Liver (tissue), 9 donors: ENCODE results near the gene RRAGC. TPM values are rescaled to one million over a fixed set of nuclear protein-coding genes. Genes with fewer than 3 reads are reported as not detected.
A peak's percentile ranks its signal among the peaks of the same experiment; 100 is the strongest.

Source experiments
- DNase-seq: peaks from one replicate; pipeline ENCODE4 v3.0.0-alpha.2; 2017; ENCODE audit warnings: low spot score
- H3K27ac ChIP-seq, 2 donors: one replicate each; pipeline ENCODE4 v1.7.0; 2013; ENCODE audit warnings: inconsistent platforms in 2 of 2, low read length in 2 of 2, control low read depth in 1 of 2, low read depth in 1 of 2, mild to moderate bottlenecking in 1 of 2
- H3K27me3 ChIP-seq, 4 donors: one replicate each; pipeline versions ENCODE4 v1.6.1 to v1.7.0; 2013; ENCODE audit warnings: low read length in 3 of 4, inconsistent platforms in 1 of 4, mild to moderate bottlenecking in 1 of 4, moderate library complexity in 1 of 4; ENCODE audit not compliant: control insufficient read depth in 4 of 4, insufficient read depth in 4 of 4
- H3K36me3 ChIP-seq, 4 donors: one replicate each; pipeline versions ENCODE4 v1.6.1 to v1.7.0; 2013; ENCODE audit warnings: low read length in 3 of 4, mild to moderate bottlenecking in 3 of 4, low read depth in 1 of 4, moderate library complexity in 1 of 4; ENCODE audit not compliant: control insufficient read depth in 4 of 4, insufficient read depth in 3 of 4
- H3K4me1 ChIP-seq, 4 donors: one replicate each; pipeline versions ENCODE4 v1.6.1 to v1.7.0; 2013; ENCODE audit warnings: low read length in 3 of 4, mild to moderate bottlenecking in 3 of 4, moderate library complexity in 1 of 4; ENCODE audit not compliant: control insufficient read depth in 4 of 4, insufficient read depth in 4 of 4
- H3K4me3 ChIP-seq, 3 donors: one replicate each; pipeline versions ENCODE4 v1.6.1 to v1.7.0; 2013; ENCODE audit warnings: low read length in 3 of 3, control low read depth in 1 of 3, low read depth in 1 of 3, mild to moderate bottlenecking in 1 of 3
- H3K9ac ChIP-seq, 2 donors: one replicate each; pipeline ENCODE4 v1.7.0; 2013; ENCODE audit warnings: low read length in 2 of 2, mild to moderate bottlenecking in 2 of 2, moderate library complexity in 2 of 2, control low read depth in 1 of 2, low read depth in 1 of 2
- H3K9me3 ChIP-seq, 4 donors: one replicate each; pipeline versions ENCODE4 v1.6.1 to v1.7.0; 2013; ENCODE audit warnings: low read length in 3 of 4; ENCODE audit not compliant: control insufficient read depth in 4 of 4
- EGR1 ChIP-seq, 2 donors: IDR thresholded peaks; 2 replicates each; pipeline ENCODE4 v1.6.1; 2016 to 2018; ENCODE audit warnings: antibody characterized with exemption in 2 of 2, low read depth in 2 of 2
- FOXA1 ChIP-seq: IDR thresholded peaks from 2 replicates; pipeline ENCODE4 v1.6.1; 2016; ENCODE audit warnings: antibody characterized with exemption
- GABPA ChIP-seq, 2 donors: IDR thresholded peaks in 1 of 2; conservative IDR thresholded peaks in 1 of 2; 2 replicates each; pipeline ENCODE4 v1.6.1; 2016; ENCODE audit warnings: antibody characterized with exemption in 2 of 2, mild to moderate bottlenecking in 1 of 2, moderate library complexity in 1 of 2
- HNF4A ChIP-seq, 2 donors: conservative IDR thresholded peaks; 2 replicates each; pipeline ENCODE4 v1.6.1; 2016; ENCODE audit warnings: antibody characterized with exemption in 2 of 2, mild to moderate bottlenecking in 2 of 2
- HNF4G ChIP-seq: IDR thresholded peaks from 2 replicates; pipeline ENCODE4 v1.6.1; 2016; ENCODE audit warnings: antibody characterized with exemption
- JUND ChIP-seq, 2 donors: IDR thresholded peaks; 2 replicates each; pipeline ENCODE4 v1.6.1; 2016; ENCODE audit warnings: antibody characterized with exemption in 2 of 2
- RXRA ChIP-seq, 2 donors: IDR thresholded peaks; 2 replicates each; pipeline ENCODE4 v1.6.1; 2017 to 2018; ENCODE audit warnings: antibody characterized with exemption in 2 of 2, mild to moderate bottlenecking in 1 of 2
- SP1 ChIP-seq: IDR thresholded peaks from 2 replicates; pipeline ENCODE4 v1.6.1; 2018; ENCODE audit warnings: antibody characterized with exemption, mild to moderate bottlenecking
- TAF1 ChIP-seq: conservative IDR thresholded peaks from 2 replicates; pipeline ENCODE4 v1.6.1; 2016; ENCODE audit warnings: antibody characterized with exemption, mild to moderate bottlenecking
- YY1 ChIP-seq: IDR thresholded peaks from 2 replicates; pipeline ENCODE4 v1.6.1; 2016; ENCODE audit warnings: antibody characterized with exemption, mild to moderate bottlenecking
- WGBS: extraction: QIAGEN DNeasy Blood & Tissue Kit; methylation state at CpG from one replicate; pipeline ENCODE4 v1.1.7; 2013; 5-methylcytosine and 5-hydroxymethylcytosine counted together
- polyA plus RNA-seq, 2 donors: library from polyadenylated mRNA; stranded (reverse) in 1 of 2; unstranded in 1 of 2; fragments of 200-250 nt in 1 of 2; fragments of >200 nt in 1 of 2; fragmentation: Nextera tagmentation in 1 of 2; extraction: Ambion mirVana in 1 of 2; gene quantifications; one replicate each; pipeline versions ENCODE4 v1.2.1 to v1.2.3, GENCODE V29; 2013 to 2015
- total RNA-seq, 2 donors: library from RNA; depleted of rRNA; stranded (reverse); fragments of >200 nt; gene quantifications; one replicate each; pipeline ENCODE4 v1.2.3, GENCODE V29; 2014
- TF ChIP-seq, protein P1 (sequence below): IDR thresholded peaks from 2 replicates; pipeline ENCODE4 v1.6.1; 2016; ENCODE audit warnings: antibody characterized with exemption
- TF ChIP-seq, protein P2 (sequence below): fragments of 150-350 bp; IDR thresholded peaks from 2 replicates; pipeline ENCODE4 v1.5.1; 2017; ENCODE audit warnings: improper control_type of control experiment, low read depth, low read length; ENCODE audit not compliant: missing input control
- TF ChIP-seq, protein P3 (sequence below): IDR thresholded peaks from 2 replicates; pipeline ENCODE4 v1.6.1; 2016; ENCODE audit warnings: antibody characterized with exemption, mild to moderate bottlenecking
- TF ChIP-seq, protein P4 (sequence below): IDR thresholded peaks from 2 replicates; pipeline ENCODE4 v1.6.1; 2016; ENCODE audit warnings: antibody characterized with exemption
- TF ChIP-seq, protein P5 (sequence below): IDR thresholded peaks from 2 replicates; pipeline ENCODE4 v1.6.1; 2016; ENCODE audit warnings: antibody characterized with exemption
- donor health status: healthy.
- donor health status: healthy.
- donor health status: healthy.
- donor health status: healthy.
- donor health status: healthy.

Gene RRAGC
- total and polyA plus RNA-seq, 4 donors: 6.6 to 10.1 (median 7.2) TPM

DNA sequence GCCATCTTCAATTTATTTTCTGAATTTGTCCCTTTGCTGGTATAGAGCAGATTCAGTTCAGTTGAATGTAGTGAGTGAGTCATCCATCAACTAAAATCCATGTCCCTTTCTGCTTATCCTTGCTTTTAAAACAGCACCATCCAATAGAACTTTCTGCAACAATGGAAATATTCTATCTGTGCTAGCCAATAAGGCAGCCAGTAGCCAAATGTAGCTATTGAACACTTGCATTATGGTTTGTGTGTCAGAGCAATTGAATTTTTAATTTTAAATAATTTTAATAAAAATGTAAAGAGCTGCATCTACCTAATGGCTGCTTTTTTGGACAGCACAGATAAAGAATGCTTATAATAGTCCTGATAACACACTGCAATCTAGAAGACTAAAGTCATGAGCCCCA is 21.9 kb upstream of the RRAGC start, which contains the start of gene GJA9:
Gene GJA9 (minus strand): TSS at position 101 of the 400 bp plus-strand sequence. CDS start 5,489 bp downstream, outside the sequence.
- Histone ChIP-seq H3K9me3 (no peaks in the 10 kb centered on the region), H3K9ac (no peak within 1 kb of the TSS), H3K27ac (no peak within 1 kb of the TSS), H3K4me3 (no peak within 1 kb of the TSS), H3K27me3 (no peaks in the 10 kb centered on the region), H3K36me3 (no peaks in the 10 kb centered on the region), H3K4me1 (no peaks in the 10 kb centered on the region)
- no peak for DNase-seq
- TF ChIP-seq SP1 (no peak), JUND (IDR thresholded peaks at IDR 0.05) (no peak), GABPA (IDR thresholded peaks at IDR 0.05 in 1 of 2, conservative IDR thresholded peaks at IDR 0.05 in 1 of 2) (no peak)
- TF ChIP-seq, protein P1, sequence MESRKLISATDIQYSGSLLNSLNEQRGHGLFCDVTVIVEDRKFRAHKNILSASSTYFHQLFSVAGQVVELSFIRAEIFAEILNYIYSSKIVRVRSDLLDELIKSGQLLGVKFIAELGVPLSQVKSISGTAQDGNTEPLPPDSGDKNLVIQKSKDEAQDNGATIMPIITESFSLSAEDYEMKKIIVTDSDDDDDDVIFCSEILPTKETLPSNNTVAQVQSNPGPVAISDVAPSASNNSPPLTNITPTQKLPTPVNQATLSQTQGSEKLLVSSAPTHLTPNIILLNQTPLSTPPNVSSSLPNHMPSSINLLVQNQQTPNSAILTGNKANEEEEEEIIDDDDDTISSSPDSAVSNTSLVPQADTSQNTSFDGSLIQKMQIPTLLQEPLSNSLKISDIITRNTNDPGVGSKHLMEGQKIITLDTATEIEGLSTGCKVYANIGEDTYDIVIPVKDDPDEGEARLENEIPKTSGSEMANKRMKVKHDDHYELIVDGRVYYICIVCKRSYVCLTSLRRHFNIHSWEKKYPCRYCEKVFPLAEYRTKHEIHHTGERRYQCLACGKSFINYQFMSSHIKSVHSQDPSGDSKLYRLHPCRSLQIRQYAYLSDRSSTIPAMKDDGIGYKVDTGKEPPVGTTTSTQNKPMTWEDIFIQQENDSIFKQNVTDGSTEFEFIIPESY: no peak

DNA sequence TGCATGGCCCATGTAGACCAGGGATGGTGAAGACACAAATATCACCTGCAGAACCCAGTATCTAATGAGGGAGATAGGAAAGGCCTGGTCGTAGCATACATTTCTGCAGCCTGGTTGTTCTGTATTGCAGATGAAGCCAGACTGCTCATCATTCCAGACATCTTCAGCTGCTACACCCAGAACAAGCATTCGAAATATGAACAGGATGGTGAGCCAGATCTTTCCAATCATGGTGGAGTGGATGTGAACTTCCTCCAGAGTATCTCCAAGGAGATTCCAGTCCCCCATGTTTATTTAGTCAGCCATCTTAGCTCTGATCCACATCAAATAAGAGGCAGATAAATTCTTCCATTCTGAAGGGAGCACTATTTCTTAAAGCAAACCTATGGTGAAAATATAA is 16.2 kb upstream of the RRAGC start:
- no peaks in the 10 kb centered on the region for H3K9me3 ChIP-seq
- H3K4me3 ChIP-seq: no peak overlapping the region
- TF ChIP-seq SP1 (no peak), GABPA (IDR thresholded peaks at IDR 0.05 in 1 of 2, conservative IDR thresholded peaks at IDR 0.05 in 1 of 2) (no peak)
- peaks cover 0 to 2% (median 0%) of the 10 kb centered on the region in 4 donors for H3K36me3 ChIP-seq
- H3K27me3 ChIP-seq: no peaks in the 10 kb centered on the region
- no peak for DNase-seq
- H3K9ac ChIP-seq: no peak overlapping the region
- peaks cover 0 to 21% (median 19%) of the 10 kb centered on the region in 4 donors for H3K4me1 ChIP-seq
- WGBS: 97% methylated on average over 2 of the region's 2 CpGs
- no peak overlapping the region for H3K27ac ChIP-seq

DNA sequence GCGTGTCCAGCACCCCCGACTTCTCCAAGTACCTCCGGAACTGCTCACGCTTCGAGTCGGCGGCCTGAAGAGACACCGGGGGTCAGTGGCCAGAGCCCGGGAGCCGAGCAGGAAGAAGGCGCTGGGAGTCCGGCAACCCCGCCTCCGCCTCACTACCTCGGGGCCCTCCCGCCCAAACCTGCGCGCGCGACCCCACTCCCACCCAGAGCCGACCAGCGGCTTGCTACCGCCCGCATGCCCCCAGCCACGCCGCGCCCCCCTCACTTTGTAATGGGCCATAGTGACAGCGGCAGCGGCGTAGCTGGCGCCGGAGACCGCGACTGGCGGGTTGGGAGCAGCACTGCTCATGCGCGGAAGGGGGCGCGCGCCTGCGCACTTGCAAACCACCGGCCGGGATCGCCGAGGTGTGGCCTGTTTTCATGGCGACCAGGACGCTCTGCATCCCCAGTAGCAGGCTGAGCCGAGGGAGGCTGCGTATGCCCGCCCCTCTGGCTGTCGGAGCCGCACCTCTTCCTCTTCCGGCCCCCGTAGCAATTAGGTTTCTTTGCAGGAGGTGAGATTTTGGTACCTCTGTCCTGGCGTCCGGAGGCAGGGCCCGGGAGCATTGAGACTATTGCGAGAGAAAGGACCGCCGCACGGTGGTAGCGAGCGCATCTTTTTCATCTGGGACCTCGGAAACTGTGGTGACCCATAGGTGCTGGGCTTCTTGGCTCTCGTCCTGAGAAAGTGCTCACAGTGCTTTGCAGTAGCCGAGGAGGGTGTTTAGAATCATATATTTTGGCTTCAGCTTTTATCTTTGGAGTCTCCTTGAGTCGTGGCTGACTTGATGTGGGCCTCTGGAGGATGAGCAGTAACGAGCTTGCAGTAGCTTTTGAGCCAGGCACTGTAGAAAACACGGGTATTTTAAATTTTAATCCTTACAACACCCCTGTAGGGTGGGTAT is 13.7 kb upstream of the RRAGC start, which contains the start of gene MYCBP:
Gene MYCBP (minus strand): TSS at position 322 of the 943 bp plus-strand sequence. CDS start 43 bp downstream, at position 279.
- WGBS: under 1% methylated on average over 69 of the region's 69 CpGs
- Histone ChIP-seq H3K4me1 (peaks cover 0 to 21% (median 19%) of the 10 kb centered on the region in 4 donors), H3K4me3 (peak within 1 kb of the TSS; percentile 69 to 98 (median 95)), H3K9ac (peak within 1 kb of the TSS; percentile 74 to 96), H3K27ac (peak within 1 kb of the TSS; percentile 34 to 59), H3K9me3 (no peaks in the 10 kb centered on the region), H3K36me3 (peaks cover 0 to 3% (median 0%) of the 10 kb centered on the region in 4 donors), H3K27me3 (no peaks in the 10 kb centered on the region)
- DNase-seq: peak; percentile 96
- TF ChIP-seq RXRA (IDR thresholded peaks at IDR 0.05): no peak
- TF ChIP-seq SP1: peak; percentile 22
- TF ChIP-seq HNF4G: no peak
- TF ChIP-seq, protein P2, sequence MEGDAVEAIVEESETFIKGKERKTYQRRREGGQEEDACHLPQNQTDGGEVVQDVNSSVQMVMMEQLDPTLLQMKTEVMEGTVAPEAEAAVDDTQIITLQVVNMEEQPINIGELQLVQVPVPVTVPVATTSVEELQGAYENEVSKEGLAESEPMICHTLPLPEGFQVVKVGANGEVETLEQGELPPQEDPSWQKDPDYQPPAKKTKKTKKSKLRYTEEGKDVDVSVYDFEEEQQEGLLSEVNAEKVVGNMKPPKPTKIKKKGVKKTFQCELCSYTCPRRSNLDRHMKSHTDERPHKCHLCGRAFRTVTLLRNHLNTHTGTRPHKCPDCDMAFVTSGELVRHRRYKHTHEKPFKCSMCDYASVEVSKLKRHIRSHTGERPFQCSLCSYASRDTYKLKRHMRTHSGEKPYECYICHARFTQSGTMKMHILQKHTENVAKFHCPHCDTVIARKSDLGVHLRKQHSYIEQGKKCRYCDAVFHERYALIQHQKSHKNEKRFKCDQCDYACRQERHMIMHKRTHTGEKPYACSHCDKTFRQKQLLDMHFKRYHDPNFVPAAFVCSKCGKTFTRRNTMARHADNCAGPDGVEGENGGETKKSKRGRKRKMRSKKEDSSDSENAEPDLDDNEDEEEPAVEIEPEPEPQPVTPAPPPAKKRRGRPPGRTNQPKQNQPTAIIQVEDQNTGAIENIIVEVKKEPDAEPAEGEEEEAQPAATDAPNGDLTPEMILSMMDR: peak; percentile 34
- TF ChIP-seq TAF1: no peak
- TF ChIP-seq, protein P1: no peak
- TF ChIP-seq, protein P3, sequence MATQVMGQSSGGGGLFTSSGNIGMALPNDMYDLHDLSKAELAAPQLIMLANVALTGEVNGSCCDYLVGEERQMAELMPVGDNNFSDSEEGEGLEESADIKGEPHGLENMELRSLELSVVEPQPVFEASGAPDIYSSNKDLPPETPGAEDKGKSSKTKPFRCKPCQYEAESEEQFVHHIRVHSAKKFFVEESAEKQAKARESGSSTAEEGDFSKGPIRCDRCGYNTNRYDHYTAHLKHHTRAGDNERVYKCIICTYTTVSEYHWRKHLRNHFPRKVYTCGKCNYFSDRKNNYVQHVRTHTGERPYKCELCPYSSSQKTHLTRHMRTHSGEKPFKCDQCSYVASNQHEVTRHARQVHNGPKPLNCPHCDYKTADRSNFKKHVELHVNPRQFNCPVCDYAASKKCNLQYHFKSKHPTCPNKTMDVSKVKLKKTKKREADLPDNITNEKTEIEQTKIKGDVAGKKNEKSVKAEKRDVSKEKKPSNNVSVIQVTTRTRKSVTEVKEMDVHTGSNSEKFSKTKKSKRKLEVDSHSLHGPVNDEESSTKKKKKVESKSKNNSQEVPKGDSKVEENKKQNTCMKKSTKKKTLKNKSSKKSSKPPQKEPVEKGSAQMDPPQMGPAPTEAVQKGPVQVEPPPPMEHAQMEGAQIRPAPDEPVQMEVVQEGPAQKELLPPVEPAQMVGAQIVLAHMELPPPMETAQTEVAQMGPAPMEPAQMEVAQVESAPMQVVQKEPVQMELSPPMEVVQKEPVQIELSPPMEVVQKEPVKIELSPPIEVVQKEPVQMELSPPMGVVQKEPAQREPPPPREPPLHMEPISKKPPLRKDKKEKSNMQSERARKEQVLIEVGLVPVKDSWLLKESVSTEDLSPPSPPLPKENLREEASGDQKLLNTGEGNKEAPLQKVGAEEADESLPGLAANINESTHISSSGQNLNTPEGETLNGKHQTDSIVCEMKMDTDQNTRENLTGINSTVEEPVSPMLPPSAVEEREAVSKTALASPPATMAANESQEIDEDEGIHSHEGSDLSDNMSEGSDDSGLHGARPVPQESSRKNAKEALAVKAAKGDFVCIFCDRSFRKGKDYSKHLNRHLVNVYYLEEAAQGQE: peak; percentile 32
- TF ChIP-seq JUND (IDR thresholded peaks at IDR 0.05): no peak
- TF ChIP-seq FOXA1: no peak
- peak; percentile 79 for TF ChIP-seq YY1
- TF ChIP-seq, protein P4, sequence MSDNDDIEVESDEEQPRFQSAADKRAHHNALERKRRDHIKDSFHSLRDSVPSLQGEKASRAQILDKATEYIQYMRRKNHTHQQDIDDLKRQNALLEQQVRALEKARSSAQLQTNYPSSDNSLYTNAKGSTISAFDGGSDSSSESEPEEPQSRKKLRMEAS: peak; percentile 54
- TF ChIP-seq EGR1 (IDR thresholded peaks at IDR 0.05; ENCODE audit: low read depth in 2 of 2): no peak
- peak in 1 of 2 donors; percentile 3 for TF ChIP-seq HNF4A (conservative IDR thresholded peaks at IDR 0.05)
- TF ChIP-seq, protein P5, sequence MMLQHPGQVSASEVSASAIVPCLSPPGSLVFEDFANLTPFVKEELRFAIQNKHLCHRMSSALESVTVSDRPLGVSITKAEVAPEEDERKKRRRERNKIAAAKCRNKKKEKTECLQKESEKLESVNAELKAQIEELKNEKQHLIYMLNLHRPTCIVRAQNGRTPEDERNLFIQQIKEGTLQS: no peak
